DOHH2 (cell line): ENCODE results near the gene RAB3B.

Experiments
- H3F3A ChIP-seq: fragments of 200-600 bp; sonication (generic), shearing (Covaris generic); 2 replicates; pipeline ENCODE4 v1.6.0; 2016; ENCODE audit warnings: antibody characterized with exemption, mild to moderate bottlenecking; ENCODE audit not compliant: control insufficient read depth, insufficient read depth
- H3K27ac ChIP-seq: fragments of 200-600 bp; sonication (generic); 2 replicates; pipeline ENCODE4 v1.5.1; 2014; ENCODE audit warnings: low read depth, mild to moderate bottlenecking, low read length, moderate library complexity
- H3K27me3 ChIP-seq: fragments of 200-600 bp; sonication (generic); 2 replicates; pipeline ENCODE4 v1.6.1; 2014; ENCODE audit warnings: mild to moderate bottlenecking, low read length, mixed read lengths; ENCODE audit not compliant: control insufficient read depth
- H3K36me3 ChIP-seq: fragments of 200-600 bp; sonication (generic); 2 replicates; pipeline ENCODE4 v1.6.1; 2014; ENCODE audit warnings: mild to moderate bottlenecking, low read length, moderate library complexity, mixed read lengths; ENCODE audit not compliant: control insufficient read depth
- H3K4me1 ChIP-seq: fragments of 200-600 bp; sonication (generic); 2 replicates; pipeline ENCODE4 v1.6.1; 2014; ENCODE audit warnings: mild to moderate bottlenecking, low read length, mixed read lengths; ENCODE audit not compliant: control insufficient read depth
- H3K4me2 ChIP-seq: fragments of 200-600 bp; sonication (generic); 2 replicates; pipeline ENCODE4 v1.6.0; 2014; ENCODE audit warnings: mild to moderate bottlenecking, low read length, moderate library complexity
- H3K4me3 ChIP-seq: fragments of 200-600 bp; sonication (generic); 2 replicates; pipeline ENCODE4 v1.5.1; 2014; ENCODE audit warnings: mild to moderate bottlenecking, low read length, mixed read lengths
- H3K79me2 ChIP-seq: fragments of 200-600 bp; sonication (generic); 2 replicates; pipeline ENCODE4 v1.6.1; 2014; ENCODE audit warnings: mild to moderate bottlenecking, low read length, mixed read lengths; ENCODE audit not compliant: control insufficient read depth
- H3K9me2 ChIP-seq: fragments of 200-600 bp; sonication (generic); replicated peaks from 2 replicates; pipeline ENCODE4 v1.6.1; 2014; ENCODE audit warnings: mild to moderate bottlenecking, low read length, mixed read lengths; ENCODE audit not compliant: control insufficient read depth
- H3K9me3 ChIP-seq: fragments of 200-600 bp; sonication (generic); 2 replicates; pipeline ENCODE4 v1.6.1; 2014; ENCODE audit warnings: antibody characterized with exemption, low read length, mixed read lengths; ENCODE audit not compliant: control insufficient read depth, insufficient read depth
- H4K20me1 ChIP-seq: fragments of 200-600 bp; sonication (generic); 2 replicates; pipeline ENCODE4 v1.6.0; 2014; ENCODE audit warnings: low read depth, mild to moderate bottlenecking, antibody characterized with exemption, low read length, moderate library complexity; ENCODE audit not compliant: control insufficient read depth, insufficient read depth
- EZH2phosphoT487 ChIP-seq: fragments of 200-600 bp; sonication (generic); IDR thresholded peaks from 2 replicates; pipeline ENCODE4 v1.6.1; 2017; ENCODE audit warnings: borderline replicate concordance, mild to moderate bottlenecking, antibody characterized with exemption, low read length, moderate library complexity, mixed read lengths
- TF ChIP-seq, protein P1 (sequence below): fragments of 200-600 bp; sonication (generic); IDR thresholded peaks from one replicate; pipeline ENCODE4 v1.5.1; 2014; ENCODE audit warnings: antibody characterized with exemption, mild to moderate bottlenecking, low read depth, low read length; ENCODE audit not compliant: poor library complexity, severe bottlenecking

RAB3B gene

DNA sequence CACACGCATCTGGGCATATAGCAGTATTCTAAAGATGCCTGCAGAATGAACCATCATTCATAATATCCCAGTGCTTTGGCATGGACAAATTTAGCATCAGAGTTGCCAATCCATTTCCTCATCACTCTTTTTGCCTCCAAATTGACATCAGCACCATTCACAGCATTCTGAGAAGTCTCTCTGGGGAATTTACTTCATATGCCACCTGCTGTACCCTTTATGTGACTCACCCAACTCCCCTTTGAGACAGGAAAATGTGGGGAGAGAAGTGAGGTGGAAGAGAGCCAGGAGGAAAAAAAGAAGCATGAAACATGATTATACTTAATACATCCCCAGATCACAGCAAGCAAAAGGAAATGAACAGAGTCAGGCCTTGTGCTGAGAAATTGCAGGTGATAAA lies 37.4 kb downstream of the RAB3B start:
- no peak overlapping the region for H3K4me3 ChIP-seq
- H3K79me2 ChIP-seq: no peaks in the 10 kb centered on the region
- peaks cover 10% of the 10 kb centered on the region for H3K9me3 ChIP-seq
- no peak overlapping the region for H3K27ac ChIP-seq
- no peak overlapping the region for H3K4me2 ChIP-seq
- TF ChIP-seq, protein P1, sequence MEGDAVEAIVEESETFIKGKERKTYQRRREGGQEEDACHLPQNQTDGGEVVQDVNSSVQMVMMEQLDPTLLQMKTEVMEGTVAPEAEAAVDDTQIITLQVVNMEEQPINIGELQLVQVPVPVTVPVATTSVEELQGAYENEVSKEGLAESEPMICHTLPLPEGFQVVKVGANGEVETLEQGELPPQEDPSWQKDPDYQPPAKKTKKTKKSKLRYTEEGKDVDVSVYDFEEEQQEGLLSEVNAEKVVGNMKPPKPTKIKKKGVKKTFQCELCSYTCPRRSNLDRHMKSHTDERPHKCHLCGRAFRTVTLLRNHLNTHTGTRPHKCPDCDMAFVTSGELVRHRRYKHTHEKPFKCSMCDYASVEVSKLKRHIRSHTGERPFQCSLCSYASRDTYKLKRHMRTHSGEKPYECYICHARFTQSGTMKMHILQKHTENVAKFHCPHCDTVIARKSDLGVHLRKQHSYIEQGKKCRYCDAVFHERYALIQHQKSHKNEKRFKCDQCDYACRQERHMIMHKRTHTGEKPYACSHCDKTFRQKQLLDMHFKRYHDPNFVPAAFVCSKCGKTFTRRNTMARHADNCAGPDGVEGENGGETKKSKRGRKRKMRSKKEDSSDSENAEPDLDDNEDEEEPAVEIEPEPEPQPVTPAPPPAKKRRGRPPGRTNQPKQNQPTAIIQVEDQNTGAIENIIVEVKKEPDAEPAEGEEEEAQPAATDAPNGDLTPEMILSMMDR: no peak
- TF ChIP-seq EZH2phosphoT487: no peak
- no peaks in the 10 kb centered on the region for H3F3A ChIP-seq
- H3K4me1 ChIP-seq: peaks cover 12% of the 10 kb centered on the region
- peaks cover 3% of the 10 kb centered on the region; the same call in 1 of the 2 replicates for H3K27me3 ChIP-seq
- no peaks in the 10 kb centered on the region for H3K36me3 ChIP-seq
- H4K20me1 ChIP-seq: no peaks in the 10 kb centered on the region
- H3K9me2 ChIP-seq: no peaks in the 10 kb centered on the region

DNA sequence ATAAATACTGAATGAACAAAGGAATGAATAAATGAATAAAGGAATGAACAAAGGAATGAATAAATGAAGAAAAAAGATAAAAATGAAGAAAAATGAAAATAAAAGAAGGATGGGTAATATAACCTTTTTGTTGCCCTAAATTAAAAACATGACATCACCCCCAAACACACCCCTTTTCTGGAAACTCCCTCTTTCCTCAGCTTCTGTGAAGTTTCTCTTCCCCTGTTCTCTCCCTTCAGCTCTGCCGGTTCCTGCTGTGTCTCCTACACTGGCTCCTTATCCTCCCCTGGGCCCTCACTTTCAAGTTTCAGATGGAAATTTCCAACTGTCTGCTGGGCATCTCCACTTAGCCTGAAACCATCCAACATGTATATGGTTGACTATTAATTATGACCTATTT lies 37.9 kb downstream of the RAB3B start:
- Histone ChIP-seq H3K79me2 (no peaks in the 10 kb centered on the region), H3K27me3 (peaks cover 5% of the 10 kb centered on the region; the same call in 1 of the 2 replicates), H3K27ac (no peak overlapping the region), H3K9me3 (peaks cover 10% of the 10 kb centered on the region), H4K20me1 (no peaks in the 10 kb centered on the region), H3K36me3 (no peaks in the 10 kb centered on the region), H3K4me1 (peaks cover 12% of the 10 kb centered on the region), H3K4me3 (no peak overlapping the region), H3F3A (no peaks in the 10 kb centered on the region), H3K4me2 (no peak overlapping the region), H3K9me2 (no peaks in the 10 kb centered on the region)
- TF ChIP-seq, protein P1: no peak
- TF ChIP-seq EZH2phosphoT487: no peak

DNA sequence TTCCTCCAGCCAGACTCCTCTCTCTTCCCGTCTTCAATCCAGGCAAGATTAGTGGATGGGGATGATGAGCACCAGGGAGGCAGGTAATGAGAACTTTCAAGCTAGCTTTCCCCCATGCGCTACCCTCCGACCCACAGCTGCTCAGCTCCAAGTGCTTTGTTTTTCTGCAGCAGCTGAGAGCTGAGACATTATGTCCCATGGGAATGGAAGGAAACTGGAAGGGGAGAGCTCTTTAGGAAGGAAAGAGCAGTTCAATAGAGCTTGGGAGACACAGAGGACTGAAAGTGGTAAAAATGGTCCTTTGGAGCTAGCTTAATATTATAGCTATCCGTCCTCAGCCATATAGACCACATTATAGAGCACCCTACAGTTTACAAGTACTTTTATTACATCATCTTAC lies 39.8 kb downstream of the RAB3B start:
- Histone ChIP-seq H3K79me2 (no peaks in the 10 kb centered on the region), H3F3A (no peaks in the 10 kb centered on the region), H3K27ac (no peak overlapping the region), H3K4me2 (no peak overlapping the region), H3K27me3 (peaks cover 9% of the 10 kb centered on the region; the same call in 1 of the 2 replicates), H3K9me2 (no peaks in the 10 kb centered on the region), H3K9me3 (peaks cover 10% of the 10 kb centered on the region), H4K20me1 (no peaks in the 10 kb centered on the region), H3K4me3 (no peak overlapping the region), H3K36me3 (no peaks in the 10 kb centered on the region), H3K4me1 (peaks cover 9% of the 10 kb centered on the region)
- TF ChIP-seq, protein P1: no peak
